ENCODE results near the gene FRYL.
"Not testable (repeated sequence)": the region's sequence is repeated elsewhere in the genome, so short reads cannot be mapped to it uniquely, and the experiment has no call there.

The FRYL gene

DNA sequence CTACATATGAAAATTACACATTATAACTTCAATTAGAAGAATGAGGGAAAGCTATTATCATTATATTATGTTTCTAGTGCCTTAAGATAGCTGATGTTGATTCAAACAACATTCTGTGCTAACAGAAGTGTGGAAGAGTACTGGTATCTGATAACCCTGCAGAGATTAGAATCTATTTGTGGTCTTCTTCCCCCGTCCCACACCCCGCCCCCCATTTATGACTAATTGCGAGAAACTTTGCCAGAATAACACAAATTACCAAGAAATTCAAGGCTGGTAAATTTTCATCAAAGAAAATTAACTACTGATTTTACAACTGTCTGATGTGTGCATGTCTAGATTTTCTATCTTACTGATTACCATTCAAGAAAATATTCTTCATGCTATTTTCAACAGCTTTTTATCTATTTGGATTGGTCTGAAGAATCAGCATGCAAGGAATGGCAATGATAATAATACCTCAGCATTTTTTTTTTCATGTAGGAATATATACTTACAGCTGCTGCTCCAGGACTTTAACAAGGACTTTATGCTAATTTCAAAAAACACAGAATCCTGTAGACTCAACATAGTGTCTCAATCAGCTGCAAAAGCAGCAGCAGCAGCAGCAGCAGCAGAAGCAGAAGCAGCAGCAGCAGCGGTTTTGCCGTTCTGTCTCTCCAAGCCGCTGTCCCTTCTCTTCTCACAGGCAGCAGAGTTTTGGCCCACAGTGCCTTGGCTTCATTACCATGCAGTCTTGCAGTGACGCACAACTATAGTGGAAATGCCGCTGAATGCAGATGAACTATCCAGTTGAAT, 126.7 kb downstream of the FRYL start:
- no peak for DNase-seq

DNA sequence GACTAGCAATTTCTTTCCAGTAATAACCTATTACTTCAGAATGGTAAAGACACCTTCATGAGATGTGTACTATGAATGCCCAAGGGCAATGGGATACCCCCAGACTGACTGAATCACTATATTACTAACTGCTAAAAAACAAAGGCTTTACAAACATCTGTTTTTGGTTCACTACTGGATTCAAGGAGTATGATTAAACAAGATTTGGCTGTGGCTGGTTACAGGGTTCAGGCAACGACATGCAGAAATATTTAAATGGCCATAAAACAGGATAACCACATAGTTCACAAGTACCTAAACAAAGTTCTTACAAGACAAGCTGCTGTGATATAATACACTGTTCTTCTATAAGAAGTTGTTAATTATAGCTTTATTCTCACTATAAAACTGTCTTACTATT, 128.2 kb downstream of the FRYL start:
- DNase-seq: no peak

DNA sequence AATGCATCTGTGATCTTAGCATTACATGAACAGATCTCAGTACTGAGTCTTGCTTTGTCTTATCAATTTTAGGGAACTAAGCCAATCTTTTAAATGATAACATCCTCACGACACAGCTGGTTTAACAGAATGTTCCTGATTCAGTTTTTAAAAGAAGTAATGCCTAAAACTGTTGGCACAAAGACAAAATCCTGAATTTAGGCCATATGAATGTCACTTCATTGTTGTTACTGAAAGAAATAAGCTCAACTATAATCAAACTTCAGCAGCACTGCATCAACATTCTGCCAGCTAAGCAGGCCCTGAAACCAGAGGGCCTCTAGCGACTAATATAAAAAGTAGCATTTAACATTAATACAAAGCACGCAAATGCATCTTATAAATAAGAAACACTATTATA, 130.6 kb downstream of the FRYL start:
- no peak for DNase-seq

DNA sequence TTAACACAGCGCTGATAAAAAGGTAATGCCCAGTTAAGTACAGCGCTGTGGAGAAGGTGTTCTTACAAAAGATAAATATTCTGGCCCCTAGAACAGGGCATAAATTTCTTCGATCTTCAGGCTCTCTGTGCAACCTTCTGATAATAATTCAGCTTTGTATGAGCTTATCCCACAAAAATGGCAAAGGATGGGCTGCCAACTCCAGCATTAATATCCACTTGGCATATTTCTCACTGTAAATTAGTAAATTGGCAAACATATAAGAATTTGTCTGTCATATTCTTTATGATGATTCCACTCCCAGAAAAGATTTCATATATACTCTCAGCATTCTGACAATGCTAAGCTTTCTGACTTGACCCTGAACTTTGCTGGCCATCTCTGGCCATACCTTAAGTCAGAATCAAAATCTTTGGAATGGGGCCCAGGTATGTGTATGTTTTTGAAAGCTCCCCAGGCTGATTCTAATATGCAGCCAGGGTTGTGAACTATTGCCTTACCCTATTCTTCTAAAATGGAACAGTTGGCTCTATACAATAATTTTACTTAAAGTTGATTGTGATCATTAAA, 134.8 kb downstream of the FRYL start:
- no peak for DNase-seq

DNA sequence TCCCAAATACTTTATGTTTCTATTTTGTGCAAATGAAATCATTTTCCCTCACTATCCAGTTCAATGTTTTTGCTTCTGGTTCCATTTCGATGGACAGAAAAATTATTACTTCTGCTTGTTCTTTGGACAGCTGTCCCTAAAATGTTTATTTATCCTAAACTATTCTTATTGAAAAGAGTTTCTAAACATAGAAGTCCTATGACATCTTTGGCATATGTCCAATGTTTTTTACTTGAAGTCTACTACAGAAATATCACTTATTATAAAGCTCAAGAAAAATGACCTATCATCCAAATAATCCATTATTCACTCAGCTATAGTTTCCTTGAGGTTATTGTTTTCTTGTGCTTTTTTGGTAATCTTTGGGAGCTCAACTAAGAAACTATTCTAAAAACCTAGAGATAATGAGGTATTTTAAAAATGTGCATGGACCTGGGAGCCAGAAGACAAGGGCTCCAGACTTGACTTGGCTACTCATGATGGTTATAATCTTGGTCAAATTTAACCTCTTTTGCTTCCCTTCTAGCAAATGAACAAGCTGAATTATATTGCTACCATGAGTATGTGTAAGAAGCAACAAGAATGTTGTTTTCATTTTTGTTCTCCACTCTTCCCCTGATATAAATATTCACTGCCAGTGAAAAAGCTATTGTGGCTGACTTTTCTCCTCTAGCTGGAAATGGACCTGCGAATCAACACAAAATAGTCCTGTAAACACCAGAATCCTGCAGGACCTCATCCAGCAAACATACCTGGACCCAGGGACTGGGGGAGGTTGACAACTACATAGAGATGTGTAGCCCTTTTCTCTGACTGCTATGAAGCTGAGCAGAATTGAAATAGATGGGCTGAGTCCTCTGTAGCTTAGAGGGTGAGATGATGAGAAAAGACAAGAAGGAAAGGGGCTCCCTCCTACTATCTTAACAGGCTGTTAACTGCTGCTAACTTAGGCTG, 137.4 kb downstream of the FRYL start:
- DNase-seq: no peak

DNA sequence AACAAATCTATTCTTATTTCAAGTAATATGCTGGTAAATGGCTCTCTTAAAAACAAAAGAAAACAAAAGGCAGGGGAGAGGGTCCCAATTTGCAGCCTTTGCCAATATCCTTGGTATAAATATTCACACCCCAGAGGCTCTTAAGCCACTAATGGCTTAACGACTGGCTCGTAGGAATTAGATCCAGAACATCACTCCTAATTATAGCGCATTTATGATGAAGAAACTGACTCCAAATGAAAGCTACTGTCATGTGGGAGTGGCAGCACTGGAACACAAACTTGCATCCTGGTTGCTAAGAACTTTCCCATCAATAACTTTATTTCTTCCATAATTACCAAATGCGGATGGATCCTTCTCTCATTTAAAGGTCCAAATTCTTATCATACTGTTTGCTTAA, 138.7 kb downstream of the FRYL start:
- no peak for DNase-seq

DNA sequence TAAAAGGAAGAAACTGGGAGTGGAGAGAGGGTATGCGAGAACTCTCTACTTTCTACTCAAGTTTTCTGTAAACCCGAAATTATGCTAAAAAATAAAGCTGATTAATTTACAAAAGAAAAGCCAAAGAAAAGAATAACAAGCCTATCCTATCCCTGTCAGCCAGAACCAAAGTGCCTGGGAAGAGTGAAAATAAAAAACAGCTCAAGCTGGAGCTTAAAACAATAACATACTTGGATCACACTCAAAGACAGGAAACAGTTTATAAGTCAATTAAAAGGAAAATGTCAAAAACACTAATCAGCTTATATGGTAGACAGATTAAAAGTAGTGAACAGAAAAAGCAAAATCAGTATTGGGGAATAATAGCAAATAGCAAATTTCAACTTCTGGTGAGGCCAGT, 139.4 kb downstream of the FRYL start:
- no peak for DNase-seq

DNA sequence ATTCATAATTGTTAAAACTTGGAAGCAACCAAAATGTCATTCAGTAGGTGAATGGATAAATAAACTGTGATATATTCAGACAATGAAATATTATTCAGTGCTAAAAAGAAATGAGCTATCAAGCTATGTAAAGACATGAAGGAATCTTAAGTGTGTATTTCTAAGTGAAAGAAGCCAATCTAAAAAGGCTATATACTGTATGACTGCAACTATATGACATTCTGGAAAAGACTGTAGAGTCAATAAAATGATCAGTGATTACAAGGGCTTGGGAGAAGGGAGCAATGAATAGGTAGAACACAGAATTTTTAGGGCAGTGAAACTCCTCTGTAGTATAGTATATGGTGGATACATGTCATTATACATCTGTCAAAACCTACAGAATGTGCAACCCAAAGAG, 139.9 kb downstream of the FRYL start:
- DNase-seq: no peak

DNA sequence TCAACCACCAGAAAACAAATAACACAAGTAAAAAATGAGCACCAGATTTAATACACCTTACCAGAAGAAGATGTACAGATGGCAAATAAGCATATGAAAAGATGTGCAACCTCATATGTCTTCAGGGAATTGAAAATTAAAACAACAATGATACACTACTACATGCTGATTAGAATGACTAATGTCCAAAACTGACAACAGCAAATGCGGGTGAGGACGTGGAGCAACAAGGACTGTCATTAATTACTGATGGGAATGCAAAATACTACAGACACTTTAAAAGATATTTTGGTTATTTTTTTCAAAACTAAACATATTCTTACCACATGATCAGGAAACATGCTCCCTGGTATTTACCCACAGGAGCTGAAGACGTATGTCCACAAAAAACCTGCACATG, 140.3 kb downstream of the FRYL start:
- no peak for DNase-seq

DNA sequence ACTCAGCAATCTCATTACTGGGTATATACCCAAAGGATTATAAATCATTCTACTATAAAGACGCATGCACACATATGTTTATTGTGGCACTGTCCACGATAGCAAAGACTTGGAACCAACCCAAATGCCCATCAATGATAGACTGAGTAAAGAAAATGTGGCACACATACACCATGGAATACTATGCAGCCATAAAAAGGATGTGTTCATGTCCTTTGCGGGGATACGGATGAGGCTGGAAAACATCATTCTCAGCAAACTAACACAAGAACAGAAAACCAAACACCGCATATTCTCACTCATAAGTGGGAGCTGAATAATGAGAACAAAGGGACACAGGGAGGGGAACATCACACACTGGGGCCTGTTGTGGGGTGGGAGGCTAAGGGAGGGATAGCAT, 141.5 kb downstream of the FRYL start:
- not testable (repeated sequence) for DNase-seq

DNA sequence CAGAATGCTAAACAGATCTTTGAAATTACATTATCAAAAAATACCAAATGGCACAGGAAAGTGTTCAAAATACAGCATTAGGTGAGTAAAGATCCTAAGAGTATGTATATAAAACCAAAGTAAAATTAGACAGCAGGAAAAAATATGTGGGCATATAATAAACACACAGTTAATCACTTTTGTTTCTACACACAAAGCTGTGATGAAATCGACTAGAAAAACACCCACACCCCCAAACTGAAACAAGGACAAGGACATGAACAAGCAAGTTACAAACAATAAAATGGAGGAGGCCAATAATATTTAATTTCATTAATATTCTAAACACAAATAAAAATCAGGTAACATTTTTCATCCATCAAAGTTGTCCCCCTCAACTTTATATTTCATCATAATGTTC, 143.2 kb downstream of the FRYL start:
- DNase-seq: peak; percentile 42

DNA sequence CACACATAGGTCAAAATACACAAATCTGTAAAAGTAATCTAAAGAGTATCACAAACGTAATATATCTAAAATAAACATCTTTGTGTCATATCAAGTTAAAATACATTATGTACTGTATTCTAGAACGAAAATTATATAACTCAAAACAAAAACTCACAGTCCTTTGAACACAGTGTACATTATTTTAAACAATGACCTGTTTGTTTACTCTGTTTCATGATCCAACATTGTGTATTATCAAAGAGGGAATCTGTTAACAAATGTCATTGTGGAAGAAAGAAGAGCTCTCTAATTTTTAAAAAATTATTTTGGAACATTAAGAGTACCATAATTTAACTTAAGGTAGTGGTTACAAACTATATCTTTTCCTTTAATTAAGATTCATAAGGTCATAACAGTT, 144.1 kb downstream of the FRYL start:
- DNase-seq: no peak

DNA sequence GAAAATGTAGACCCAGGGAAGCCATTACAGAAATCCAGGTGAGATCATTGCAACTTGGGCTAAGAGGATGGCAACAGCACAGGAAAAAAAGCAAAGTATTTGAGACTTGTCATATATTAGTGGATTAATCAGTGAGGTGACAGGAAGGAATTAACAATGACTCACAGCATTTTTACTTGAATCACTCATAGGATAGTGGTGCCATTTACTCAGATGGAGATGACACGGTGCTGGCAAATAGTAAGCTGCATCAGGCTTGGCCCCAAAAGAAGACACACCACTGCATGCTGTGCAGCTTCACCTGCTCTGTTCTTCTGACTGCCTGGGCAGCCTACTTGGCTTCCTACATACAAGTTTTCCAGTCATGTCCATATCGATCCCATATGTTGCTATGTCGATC, 144.8 kb downstream of the FRYL start:
- DNase-seq: peak; percentile 26

DNA sequence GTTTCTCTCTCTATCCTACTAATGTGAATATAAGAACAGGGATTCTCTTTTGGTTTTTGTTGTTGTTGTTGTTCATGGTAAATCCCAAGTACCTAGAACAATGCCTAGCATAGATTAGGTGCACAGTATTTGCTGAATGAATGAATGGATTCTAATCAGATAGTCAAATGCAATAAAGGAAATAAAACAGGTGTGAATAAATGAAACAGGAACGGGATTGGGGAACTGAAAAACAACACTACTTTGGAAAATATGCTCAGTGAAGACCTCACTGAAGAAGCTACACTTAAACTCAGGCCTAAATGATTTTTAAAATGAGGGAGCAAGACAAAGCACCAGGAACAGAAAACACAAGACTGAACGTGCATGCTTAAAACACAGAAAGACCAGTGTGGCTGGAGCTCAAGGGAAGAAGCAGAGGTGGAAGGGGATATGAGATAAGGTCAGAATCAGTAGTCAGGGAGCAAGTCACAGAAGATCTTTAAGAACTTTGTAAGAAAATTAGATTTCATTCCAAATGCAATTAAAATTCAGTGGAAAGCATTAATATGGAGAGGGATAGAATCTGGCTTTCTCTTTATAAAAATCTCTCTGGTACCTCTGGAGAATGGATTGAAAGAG, 145.3 kb downstream of the FRYL start:
- DNase-seq: no peak

DNA sequence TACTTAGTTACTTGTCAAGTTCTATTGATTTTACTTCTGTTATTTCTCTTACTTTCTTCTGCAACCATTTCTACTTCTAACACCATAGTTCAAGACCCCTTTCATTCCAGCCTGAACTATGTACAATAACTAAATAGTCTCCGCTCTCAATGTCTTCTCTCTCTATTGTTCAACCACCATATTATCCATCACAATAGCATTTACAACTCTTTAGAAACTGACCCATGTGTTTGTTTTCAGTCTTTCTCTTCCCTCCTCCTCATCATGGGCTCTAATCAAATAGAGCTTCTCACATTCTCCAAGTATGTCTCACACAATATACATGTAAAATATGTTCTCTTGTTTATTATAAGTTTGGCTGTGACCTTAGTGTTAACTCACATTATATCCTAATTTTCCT, 146.4 kb downstream of the FRYL start:
- no peak for DNase-seq

DNA sequence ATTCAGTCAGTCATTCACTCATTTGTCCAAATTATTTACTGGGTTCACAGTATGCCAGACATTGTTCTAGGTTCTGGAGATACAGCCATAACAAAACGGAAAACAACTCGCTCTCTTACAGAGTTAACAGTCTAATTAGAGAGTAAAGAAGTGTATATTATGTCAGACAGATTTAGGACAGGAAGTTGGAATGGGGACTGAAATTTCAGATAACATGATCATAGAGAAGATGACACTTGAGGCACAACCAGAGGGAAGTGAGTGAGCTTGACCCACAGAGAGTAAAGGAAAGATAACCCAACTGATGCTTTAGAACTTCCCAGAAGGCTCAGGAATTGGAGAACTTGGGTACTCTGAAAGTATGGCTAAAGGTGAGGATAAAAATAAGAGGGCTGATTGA, 150.6 kb downstream of the FRYL start:
- no peak for DNase-seq

DNA sequence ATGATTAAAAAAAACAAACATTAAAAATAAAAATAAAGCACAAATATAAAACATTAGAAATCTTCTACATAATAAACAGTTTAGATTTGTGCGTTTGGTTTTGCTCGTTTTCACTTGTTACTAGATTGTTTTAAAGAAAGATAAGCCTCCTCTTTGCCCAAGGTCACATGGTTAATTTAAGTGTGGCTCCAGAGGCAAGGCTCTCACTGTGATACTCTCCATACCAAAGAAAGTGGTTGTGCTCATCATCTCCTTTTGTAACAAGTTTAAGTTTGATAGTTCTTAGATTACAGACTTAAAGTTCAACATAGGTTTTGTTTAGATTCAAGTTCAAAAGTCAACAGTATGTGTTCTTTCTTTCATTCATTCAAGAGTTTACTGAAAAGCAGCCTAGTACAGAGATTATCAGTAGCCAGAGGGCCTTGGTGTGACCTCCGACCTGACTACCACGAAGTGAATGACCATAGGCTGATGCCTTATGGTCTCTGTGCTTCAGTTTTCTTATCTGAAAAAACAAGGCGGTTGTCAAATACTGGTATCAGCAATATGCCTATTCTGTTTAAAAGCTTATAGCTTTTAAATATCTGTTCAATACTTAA, 156.8 kb downstream of the FRYL start:
- DNase-seq: no peak

DNA sequence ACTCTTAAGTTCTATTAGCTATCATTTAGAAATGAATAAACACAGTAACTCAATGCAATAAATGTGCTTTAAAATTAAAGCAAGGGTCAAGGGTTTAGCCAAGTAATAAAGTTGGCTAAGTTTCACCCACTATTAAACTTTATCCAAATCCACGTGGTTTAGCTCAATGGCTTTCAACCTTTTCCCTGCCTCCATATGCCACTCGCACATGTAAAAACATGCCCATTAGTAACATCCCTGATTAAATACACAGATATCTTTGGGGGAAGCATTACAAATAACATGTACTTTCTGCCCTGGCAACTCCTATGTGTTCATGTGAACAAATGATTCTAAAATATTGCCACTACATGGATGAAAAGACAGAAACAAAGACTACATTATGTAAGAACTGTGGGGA, 159.2 kb downstream of the FRYL start:
- DNase-seq: no peak

DNA sequence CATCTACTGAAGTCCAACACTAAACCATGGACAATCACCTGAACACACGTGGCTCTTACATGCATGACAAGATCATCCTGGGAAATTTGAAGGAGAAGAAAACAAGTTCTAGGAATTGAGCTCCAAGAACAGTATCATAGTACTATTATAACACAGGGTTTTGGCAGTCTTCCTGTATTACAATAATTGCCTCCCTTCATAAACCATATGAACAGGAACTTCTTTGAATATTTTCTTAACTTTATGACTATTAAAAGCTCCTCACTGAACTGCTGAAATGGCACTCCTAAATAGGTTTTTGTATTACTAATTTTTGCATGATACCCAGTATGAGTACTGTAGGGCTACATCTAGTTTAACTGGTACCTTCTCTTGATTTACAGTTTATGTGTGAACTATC, 160.0 kb downstream of the FRYL start:
- DNase-seq: no peak

DNA sequence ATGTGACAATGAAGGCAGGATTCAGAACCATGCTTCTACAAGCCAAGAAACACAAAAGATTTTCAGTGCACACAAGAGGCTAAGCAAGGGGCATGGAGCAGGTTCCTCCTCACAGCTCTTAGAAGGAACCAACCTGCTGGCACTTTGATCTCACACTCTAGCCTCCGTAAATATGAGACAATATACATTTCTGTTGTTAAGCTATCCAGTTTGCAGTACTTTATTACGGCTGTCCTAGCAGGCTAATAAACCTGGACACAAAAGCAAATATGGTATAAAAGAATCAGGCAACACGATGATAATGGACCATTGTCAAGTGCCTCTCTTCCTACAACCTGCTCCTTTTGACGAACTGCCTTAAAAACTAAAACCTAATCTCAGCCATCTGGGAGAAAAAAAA, 175.6 kb downstream of the FRYL start:
- DNase-seq: no peak

DNA sequence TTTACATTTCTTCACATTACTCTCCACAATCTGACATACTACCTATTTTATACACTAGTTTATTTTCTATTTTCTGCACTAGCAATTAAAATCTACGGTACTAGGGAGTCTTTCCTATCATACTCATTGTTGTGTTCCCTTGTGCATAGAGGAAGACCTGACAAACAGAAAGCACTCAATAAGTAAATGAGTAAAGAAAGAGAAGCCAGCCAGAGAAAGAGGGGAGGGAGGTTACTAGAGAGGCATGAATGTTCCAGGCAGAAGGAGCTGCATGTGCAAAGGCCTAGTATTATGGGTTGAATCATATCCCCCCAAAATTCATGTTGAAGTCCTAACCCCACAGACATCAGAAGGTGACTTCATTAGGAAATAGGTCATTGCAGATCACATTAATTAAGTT, 176.0 kb downstream of the FRYL start:
- DNase-seq: no peak

DNA sequence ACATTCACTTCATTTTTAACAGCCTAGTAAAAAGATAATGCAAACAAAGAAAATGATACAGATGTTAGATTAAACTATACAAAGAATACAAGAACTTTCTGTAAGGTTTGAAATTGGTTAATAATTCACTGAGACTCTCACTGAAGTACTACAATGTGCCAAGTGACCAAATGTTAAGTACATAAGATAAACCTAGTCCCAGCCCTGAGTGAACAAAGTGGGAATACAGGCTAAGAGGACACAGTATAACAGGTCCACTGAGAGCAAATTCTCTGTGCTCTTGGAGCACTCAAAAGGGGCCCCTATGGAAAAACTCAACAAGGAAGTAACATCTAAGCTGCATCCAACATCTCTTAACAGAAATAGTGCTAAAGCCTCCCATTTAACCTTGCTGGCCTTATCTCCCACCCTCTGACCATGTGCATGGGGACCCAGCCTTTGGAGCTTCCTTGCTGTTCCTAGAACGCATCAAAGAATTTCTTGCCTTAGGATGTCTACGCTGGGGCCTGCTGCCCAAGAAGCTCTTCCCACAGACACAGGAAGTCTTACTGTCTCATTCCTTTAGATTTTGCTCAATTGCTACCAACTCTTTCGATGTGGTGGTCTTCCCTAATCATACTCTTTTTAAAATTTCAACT, 176.6 kb downstream of the FRYL start:
- no peak for DNase-seq

DNA sequence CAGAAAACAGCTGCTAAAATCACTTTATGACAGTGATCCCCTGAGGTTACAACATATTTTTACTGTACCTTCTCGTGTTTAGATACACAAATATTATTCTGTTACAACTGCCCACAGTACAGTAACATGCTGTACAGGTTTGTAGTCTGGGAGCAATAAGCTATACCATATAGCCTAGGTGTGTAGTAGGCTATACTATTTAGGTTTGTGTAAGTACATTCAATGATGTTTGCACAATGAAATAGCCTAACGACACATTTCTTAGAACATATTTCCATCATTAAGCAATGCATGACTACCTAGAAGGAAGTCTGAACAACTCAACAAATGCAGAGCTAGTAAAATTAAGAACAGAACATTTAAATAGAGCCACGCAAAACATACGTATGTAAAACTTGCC, 177.3 kb downstream of the FRYL start:
- no peak for DNase-seq

All from suppressor macrophage treated with lipopolysaccharide for 4 hours (primary cell).